GM12878 (cell line): ENCODE measurements around the gene INPP4B. TPM values are rescaled to one million over a fixed set of nuclear protein-coding genes. Genes with fewer than 3 reads are reported as not detected.

Source experiments
- ATAC-seq: fragments of 200-7000 bp; cut with Tn5 transposase; 3 replicates; pipeline ENCODE4 v1.9.1; 2020; ENCODE audit warnings: mild to moderate bottlenecking, moderate library complexity
- BruUV-seq: library from RNA; stranded (reverse); fragments of 400-500 nt; replicated peaks from 2 replicates; lab custom pipeline; 2021; lab: Mats Ljungman, UMichigan
- CTCF ChIA-PET: fragments of 300-600 bp; sonication (Branson Sonifier 250); formaldehyde crosslinking; extraction: SDS; loops from one replicate; lab custom pipeline; 2021; ENCODE audit warnings: inconsistent platforms; lab: Yijun Ruan, JAX
- POLR2A ChIA-PET: fragments of 350-600 bp; formaldehyde crosslinking; extraction: SDS; loops from one replicate; lab custom pipeline; 2021; ENCODE audit warnings: inconsistent platforms; lab: Charles Lee
- RAD21 ChIA-PET: fragments of 300-600 bp; sonication (Branson Sonifier 250); formaldehyde crosslinking; loops from one replicate; lab custom pipeline; 2023; ENCODE audit warnings: antibody characterized with exemption; ENCODE audit not compliant: unreplicated experiment; lab: Charles Lee
- SMC1A ChIA-PET: fragments of 300-600 bp; sonication (Branson Sonifier 250); formaldehyde crosslinking; loops from one replicate; lab custom pipeline; 2023; ENCODE audit not compliant: unreplicated experiment, uncharacterized antibody; lab: Charles Lee
- DNase-seq: peaks from one replicate; pipeline ENCODE4 v3.0.0-alpha.2; 2011; ENCODE audit warnings: low read depth, low spot score
- FAIRE-seq: peaks from 3 replicates; lab custom pipeline; 2011; peaks lifted over from hg19 to GRCh38; lab: Jason Lieb, UNC
- H2AFZ ChIP-seq: 2 replicates; pipeline ENCODE4 v1.6.0; 2011; ENCODE audit warnings: low read depth, low read length, control low read depth; ENCODE audit not compliant: control insufficient read depth
- H3K27ac ChIP-seq: 2 replicates; pipeline ENCODE4 v1.5.1; 2011; ENCODE audit warnings: control low read depth; ENCODE audit not compliant: control insufficient read depth, insufficient read depth
- H3K27me3 ChIP-seq, 2 experiments: replicated peaks in 1 of 2; 2 replicates each; pipeline versions ENCODE4 v1.6.0 to v1.6.1; 2011; ENCODE audit warnings: low read length in 1 of 2; ENCODE audit not compliant: control insufficient read depth in 2 of 2, insufficient read depth in 2 of 2
- H3K36me3 ChIP-seq, 2 experiments: 2 replicates each; pipeline ENCODE4 v1.5.1; 2011; ENCODE audit warnings: low read length in 1 of 2; ENCODE audit not compliant: control insufficient read depth in 2 of 2, insufficient read depth in 2 of 2
- H3K4me1 ChIP-seq: 2 replicates; pipeline ENCODE4 v1.6.1; 2011; ENCODE audit warnings: mild to moderate bottlenecking, low read length, moderate library complexity, mixed read lengths; ENCODE audit not compliant: control insufficient read depth, insufficient read depth
- H3K4me2 ChIP-seq: 2 replicates; pipeline ENCODE4 v1.6.0; 2011; ENCODE audit warnings: control low read depth; ENCODE audit not compliant: control insufficient read depth, insufficient read depth
- H3K4me3 ChIP-seq: fragments of 200-600 bp; sonication (generic); 2 replicates; pipeline ENCODE4 v1.5.1; 2016
- H3K79me2 ChIP-seq: 2 replicates; pipeline ENCODE4 v1.6.0; 2011; ENCODE audit warnings: low read length; ENCODE audit not compliant: control insufficient read depth, insufficient read depth
- H3K9ac ChIP-seq: 2 replicates; pipeline ENCODE4 v1.8.0; 2011; ENCODE audit warnings: low read length, control low read depth, mixed read lengths; ENCODE audit not compliant: control insufficient read depth, insufficient read depth
- H3K9me3 ChIP-seq: replicated peaks from 3 replicates; pipeline ENCODE4 v1.5.1; 2011; ENCODE audit warnings: mild to moderate bottlenecking, low read length; ENCODE audit not compliant: control insufficient read depth, insufficient read depth
- H4K20me1 ChIP-seq: 2 replicates; pipeline ENCODE4 v1.6.0; 2011; ENCODE audit not compliant: control insufficient read depth, insufficient read depth
- BACH1 ChIP-seq: fragments of 450-650 bp; IDR thresholded peaks from 2 replicates; pipeline ENCODE4 v1.6.1; 2017; ENCODE audit warnings: mild to moderate bottlenecking, borderline replicate concordance
- CREB1 ChIP-seq: IDR thresholded peaks from 2 replicates; pipeline ENCODE4 v1.6.1; 2012; ENCODE audit warnings: low read depth, mild to moderate bottlenecking, inconsistent platforms
- ELK1 ChIP-seq: IDR thresholded peaks from 2 replicates; pipeline ENCODE4 v1.6.1; 2012; ENCODE audit warnings: low read depth, low read length, improper control_type of control experiment
- FOXM1 ChIP-seq: IDR thresholded peaks from 2 replicates; pipeline ENCODE4 v1.6.1; 2012; ENCODE audit warnings: low read depth, mild to moderate bottlenecking, inconsistent platforms, low read length, moderate library complexity
- IRF5 ChIP-seq: fragments of 450-650 bp; IDR thresholded peaks from 2 replicates; pipeline ENCODE4 v1.6.1; 2017; ENCODE audit warnings: borderline replicate concordance
- MAX ChIP-seq: IDR thresholded peaks from 2 replicates; pipeline ENCODE4 v1.6.1; 2012; ENCODE audit warnings: low read depth, low read length, improper control_type of control experiment
- NBN ChIP-seq: fragments of 450-650 bp; IDR thresholded peaks from 2 replicates; pipeline ENCODE4 v1.6.1; 2016
- NR2C1 ChIP-seq: fragments of 450-650 bp; IDR thresholded peaks from 2 replicates; pipeline ENCODE4 v1.6.1; 2017; ENCODE audit warnings: antibody characterized with exemption, mild to moderate bottlenecking, moderate library complexity
- NR2C2 ChIP-seq: IDR thresholded peaks from 2 replicates; pipeline ENCODE4 v1.6.1; 2011; ENCODE audit warnings: borderline replicate concordance, low read depth; ENCODE audit not compliant: control insufficient read depth, insufficient read length
- PKNOX1 ChIP-seq: fragments of 450-650 bp; IDR thresholded peaks from 2 replicates; pipeline ENCODE4 v1.6.1; 2016; ENCODE audit warnings: mild to moderate bottlenecking
- TARDBP ChIP-seq: IDR thresholded peaks from 2 replicates; pipeline ENCODE4 v1.6.1; 2016; ENCODE audit warnings: borderline replicate concordance
- TCF7 ChIP-seq: IDR thresholded peaks from 2 replicates; pipeline ENCODE4 v1.6.1; 2014; ENCODE audit warnings: antibody characterized with exemption, borderline replicate concordance
- USF2 ChIP-seq: IDR thresholded peaks from 2 replicates; pipeline ENCODE4 v1.6.1; 2011; ENCODE audit warnings: low read depth, low read length, improper control_type of control experiment, borderline replicate concordance
- YBX1 ChIP-seq: fragments of 450-650 bp; IDR thresholded peaks from 2 replicates; pipeline ENCODE4 v1.6.1; 2016; ENCODE audit warnings: antibody characterized with exemption
- ZNF274 ChIP-seq: IDR thresholded peaks from one replicate; pipeline ENCODE4 v1.8.0; 2011; ENCODE audit not compliant: insufficient read length, insufficient read depth
- ZNF687 ChIP-seq: fragments of 450-650 bp; IDR thresholded peaks from 2 replicates; pipeline ENCODE4 v1.6.1; 2017; ENCODE audit warnings: mild to moderate bottlenecking, moderate library complexity
- WGBS: methylation state at CpG from one replicate; pipeline ENCODE4 v1.1.6; 2016; ENCODE audit warnings: low lambda C conversion rate; ENCODE audit not compliant: insufficient replicate concordance, insufficient coverage; ENCODE audit errors: missing lambda C conversion rate; 5-methylcytosine and 5-hydroxymethylcytosine counted together
- in situ Hi-C: fragments of 300-500 bp; cut with MboI; formaldehyde crosslinking; loops from 9 replicates; pipeline ENCODE4 v1.14.3; 2018; ENCODE audit warnings: mixed read lengths
- intact Hi-C: fragments of 100-400 bp; cut with micrococcal nuclease; formaldehyde crosslinking; loops from one replicate; pipeline ENCODE4 v1.14.2; 2022; ENCODE audit not compliant: unreplicated experiment
- polyA plus RNA-seq, 11 experiments: library from polyadenylated mRNA; depleted of rRNA in 4 of 11; unstranded in 6 of 11; stranded (reverse) in 5 of 11; fragments of >200 nt; fragmentation: Nextera tagmentation in 4 of 11; fragmentation: Illumina TruSeq in 1 of 11; extraction: Ambion mirVana in 4 of 11; extraction: Trizol in 1 of 11; gene quantifications; 1 replicate in 1 of 11; 2 replicates in 10 of 11; pipeline versions ENCODE4 v1.2.1 to v1.2.3, GENCODE V29; 2011 to 2016; ENCODE audit warnings: inconsistent platforms in 2 of 11, missing spikeins in 2 of 11, low read depth in 1 of 11
- total RNA-seq, 4 experiments: library from RNA; depleted of rRNA in 3 of 4; stranded (reverse); fragments of >200 nt in 3 of 4; fragmentation: Illumina TruSeq in 1 of 4; extraction: Trizol in 1 of 4; gene quantifications; 2 replicates each; pipeline versions ENCODE4 v1.2.1 to v1.2.3, GENCODE V29; 2013 to 2021

INPP4B gene
- total and polyA plus RNA-seq, 10 of the 15 experiments (the other 5 are each of a cell fraction or from before 2014, with no cell fraction given) = 0.53 to 11.2 (median 0.95) TPM

- ChIA-PET POLR2A (no interaction called here), RAD21 (no interaction called here), SMC1A (interaction anchor here (1.0 kb wide), 1 partner anchor 655 kb away, joined by 3 read pairs; no protein-coding TSS in a partner anchor), CTCF (interaction anchor here (1.4 kb wide), 1 partner anchor 11 kb away, joined by 3 read pairs; no protein-coding TSS in a partner anchor)
- ATAC-seq = no peak
- H3K9me3 ChIP-seq = no peaks in the 10 kb centered on the region
- WGBS = 2% methylated on average over 3 of the region's 3 CpGs
- H4K20me1 ChIP-seq = no peaks in the 10 kb centered on the region
- H3K36me3 ChIP-seq = no peaks in the 10 kb centered on the region
- H3K9ac ChIP-seq = no peak overlapping the region
- H2AFZ ChIP-seq = no peak overlapping the region
- H3K79me2 ChIP-seq = no peaks in the 10 kb centered on the region
- no peaks in the 10 kb centered on the region for H3K4me1 ChIP-seq
- DNase-seq = no peak
- H3K4me2 ChIP-seq = no peak overlapping the region
- intact Hi-C loops (no loop called here), in situ Hi-C loops (no loop called here)
- no peak overlapping the region for H3K4me3 ChIP-seq
- BruUV-seq = no TSS peak
- no peaks in the 10 kb centered on the region for H3K27me3 ChIP-seq
- no peak for FAIRE-seq
- no peak overlapping the region for H3K27ac ChIP-seq
- TF ChIP-seq ZNF687 (no peak), PKNOX1 (no peak), FOXM1 (no peak), YBX1 (no peak), IRF5 (no peak), TCF7 (no peak), MAX (no peak), NR2C1 (no peak), BACH1 (no peak), ZNF274 (no peak), TARDBP (no peak), NBN (no peak), USF2 (no peak), CREB1 (no peak), ELK1 (no peak), NR2C2 (no peak)
These were observed 12.3 kb upstream of the INPP4B start for GRCh38 chr4:142858446-142858845.
